ENCODE results near the gene PPARA. TPM values are rescaled to one million over a fixed set of nuclear protein-coding genes. Genes with fewer than 3 reads are reported as not detected.
A peak's percentile ranks its signal among the peaks of the same experiment; 100 is the strongest.

The PPARA gene
- polyA plus RNA-seq, 3 donors = 3.7 to 6.3 (median 4.9) TPM

DNA sequence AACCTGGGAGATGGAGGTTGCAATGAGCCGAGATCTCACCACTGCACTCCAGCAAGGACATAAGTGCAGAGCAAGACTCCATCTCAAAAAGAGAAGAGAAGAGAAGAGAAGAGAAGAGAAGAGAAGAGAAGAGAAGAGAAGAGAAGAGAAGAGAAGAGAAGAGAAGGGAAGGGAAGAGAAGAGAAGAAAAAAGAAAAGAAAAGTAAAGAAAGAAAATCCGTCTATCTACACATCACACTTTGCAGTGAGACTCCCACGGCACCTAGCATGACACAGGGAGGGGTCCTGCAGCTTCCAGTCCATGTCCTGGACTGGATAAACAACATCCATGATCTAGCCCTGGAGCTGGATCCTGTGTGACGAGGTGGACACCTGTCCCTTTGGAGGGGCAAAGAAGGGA is 4.0 kb upstream of the PPARA start:
- Mint-ChIP-seq H3K9me3 (peaks cover 0 to 3% (median under 1%) of the 10 kb centered on the region in 7 donors), H3K4me3 (peak overlapping the region in 1 of 2 donors; percentile 9), H3K36me3 (no peaks in the 10 kb centered on the region), H3K4me1 (peaks cover 10% of the 10 kb centered on the region), H3K27ac (peak overlapping the region in 1 of 7 donors; percentile 64), H3K27me3 (ENCODE audit: low read depth in 3 of 3) (peaks cover 33 to 47% (median 36%) of the 10 kb centered on the region in 3 donors)
- Histone ChIP-seq H3K79me2 (ENCODE audit: insufficient read depth, low read length) (peaks cover 2% of the 10 kb centered on the region), H3K27ac (ENCODE audit: low read depth in 1 of 2, low read length in 2 of 2) (no peak overlapping the region), H3K9ac (ENCODE audit: insufficient read depth, low read length, poor library complexity, severe bottlenecking) (no peak overlapping the region), H3K36me3 (replicated peaks in 1 of 2; ENCODE audit: control insufficient read depth in 1 of 2, insufficient read depth in 2 of 2, low read length in 2 of 2) (no peaks in the 10 kb centered on the region), H4K20me1 (ENCODE audit: insufficient read depth, low read length) (no peaks in the 10 kb centered on the region), H2AFZ (ENCODE audit: insufficient read depth, low read depth, low read length, poor library complexity, severe bottlenecking) (no peak overlapping the region), H3K9me3 (replicated peaks in 1 of 2; ENCODE audit: control insufficient read depth in 1 of 2, insufficient read depth in 1 of 2, low read length in 2 of 2) (no peaks in the 10 kb centered on the region), H3K4me1 (ENCODE audit: control insufficient read depth in 1 of 2, insufficient read depth in 2 of 2, low read length in 2 of 2) (peaks cover 11 to 20% of the 10 kb centered on the region in 2 donors), H3K4me2 (replicated peaks; ENCODE audit: extremely low read depth, low read length, poor library complexity, severe bottlenecking) (no peak overlapping the region), H3K4me3 (replicated peaks in 1 of 3; ENCODE audit: low read depth in 2 of 3, low read length in 3 of 3) (no peak overlapping the region), H3K27me3 (ENCODE audit: control insufficient read depth in 2 of 2, insufficient read depth in 2 of 2, low read length in 2 of 2) (peaks cover 8 to 33% of the 10 kb centered on the region in 2 donors)
- no peak for TF ChIP-seq CTCF (IDR thresholded peaks at IDR 0.05)
- WGBS (ENCODE audit: insufficient coverage) = 100% methylated on average over 2 of the region's 4 CpGs
- intact Hi-C loops (cut with micrococcal nuclease) = no loop called here
- DNase-seq = no peak

- no peak overlapping the region for H3K27ac ChIP-seq (ENCODE audit: low read depth in 1 of 2, low read length in 2 of 2)
- Mint-ChIP-seq H3K27ac (peak overlapping the region in 1 of 7 donors; percentile 27), H3K36me3 (no peaks in the 10 kb centered on the region), H3K4me3 (no peak overlapping the region), H3K9me3 (peaks cover 0 to 3% (median 0%) of the 10 kb centered on the region in 7 donors), H3K27me3 (ENCODE audit: low read depth in 3 of 3) (peaks cover 33 to 47% (median 36%) of the 10 kb centered on the region in 3 donors), H3K4me1 (peaks cover 16% of the 10 kb centered on the region)
- no peak overlapping the region for H3K9ac ChIP-seq (ENCODE audit: insufficient read depth, low read length, poor library complexity, severe bottlenecking)
- no peaks in the 10 kb centered on the region for H3K9me3 ChIP-seq (replicated peaks in 1 of 2; ENCODE audit: control insufficient read depth in 1 of 2, insufficient read depth in 1 of 2, low read length in 2 of 2)
- no peaks in the 10 kb centered on the region for H3K36me3 ChIP-seq (replicated peaks in 1 of 2; ENCODE audit: control insufficient read depth in 1 of 2, insufficient read depth in 2 of 2, low read length in 2 of 2)
- no peak for TF ChIP-seq CTCF (IDR thresholded peaks at IDR 0.05)
- intact Hi-C loops (cut with micrococcal nuclease) = no loop called here
- H3K79me2 ChIP-seq (ENCODE audit: insufficient read depth, low read length) = peaks cover 4% of the 10 kb centered on the region
- DNase-seq = no peak
- peaks cover 16 to 28% of the 10 kb centered on the region in 2 donors for H3K4me1 ChIP-seq (ENCODE audit: control insufficient read depth in 1 of 2, insufficient read depth in 2 of 2, low read length in 2 of 2)
- H3K27me3 ChIP-seq (ENCODE audit: control insufficient read depth in 2 of 2, insufficient read depth in 2 of 2, low read length in 2 of 2) = peaks cover 8 to 33% of the 10 kb centered on the region in 2 donors
- no peak overlapping the region for H3K4me3 ChIP-seq (replicated peaks in 1 of 3; ENCODE audit: low read depth in 2 of 3, low read length in 3 of 3)
- no peak overlapping the region for H2AFZ ChIP-seq (ENCODE audit: insufficient read depth, low read depth, low read length, poor library complexity, severe bottlenecking)
- no peaks in the 10 kb centered on the region for H4K20me1 ChIP-seq (ENCODE audit: insufficient read depth, low read length)
- no peak overlapping the region for H3K4me2 ChIP-seq (replicated peaks; ENCODE audit: extremely low read depth, low read length, poor library complexity, severe bottlenecking)
- 87% methylated on average over 7 of the region's 7 CpGs for WGBS (ENCODE audit: insufficient coverage)
Observed at GRCh38 chr22:46147061-46147460, 3.3 kb upstream of the PPARA start.
